ENCODE results near the gene NUP42. TPM values are rescaled to one million over a fixed set of nuclear protein-coding genes. Genes with fewer than 3 reads are reported as not detected.

The NUP42 gene
- total RNA-seq, 1 experiment from 2014 or later: 36.5 TPM

DNA sequence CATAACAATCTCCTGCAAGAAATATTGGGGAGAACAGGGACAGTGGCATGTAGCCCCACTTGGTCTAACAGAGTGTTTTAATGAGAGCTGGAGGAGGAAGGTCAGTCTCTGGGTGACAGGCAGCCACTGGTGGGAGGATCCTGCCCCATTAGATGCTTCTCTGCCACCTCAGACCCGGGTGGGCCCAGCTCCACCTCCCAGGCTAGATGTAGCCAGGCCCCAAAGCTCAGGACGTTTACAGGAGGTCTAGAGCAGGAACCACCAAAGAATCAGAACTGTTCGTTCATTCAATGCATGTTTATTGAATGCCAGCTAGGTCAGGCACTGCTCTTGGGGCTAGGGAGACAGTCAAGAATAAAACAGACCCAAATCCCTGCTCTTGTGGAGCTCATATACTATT lies 36.3 kb downstream of the NUP42 start:
- H2AK5ac ChIP-seq (ENCODE audit: insufficient read length, low read length): no peak overlapping the region
- no peak overlapping the region for H3K27ac ChIP-seq (ENCODE audit: insufficient read length, low read depth, low read length)
- H3K79me1 ChIP-seq (ENCODE audit: insufficient read depth, low read depth, low read length, poor library complexity, severe bottlenecking): no peaks in the 10 kb centered on the region
- no peak overlapping the region for H2BK20ac ChIP-seq (ENCODE audit: low read depth, low read length, poor library complexity, severe bottlenecking)
- Mint-ChIP-seq H3K4me3 (no peak overlapping the region), H3K4me1 (peaks cover 12 to 17% of the 10 kb centered on the region in 2 experiments), H3K27me3 (ENCODE audit: low read depth) (no peaks in the 10 kb centered on the region), H3K36me3 (ENCODE audit: insufficient read depth in 1 of 3, low read depth in 3 of 3) (no peaks in the 10 kb centered on the region), H3K27ac (no peak overlapping the region), H3K9me3 (no peaks in the 10 kb centered on the region)
- no peak overlapping the region for H3K9ac ChIP-seq (ENCODE audit: extremely low read depth, insufficient read length, low read length)
- TF ChIP-seq, protein P1, sequence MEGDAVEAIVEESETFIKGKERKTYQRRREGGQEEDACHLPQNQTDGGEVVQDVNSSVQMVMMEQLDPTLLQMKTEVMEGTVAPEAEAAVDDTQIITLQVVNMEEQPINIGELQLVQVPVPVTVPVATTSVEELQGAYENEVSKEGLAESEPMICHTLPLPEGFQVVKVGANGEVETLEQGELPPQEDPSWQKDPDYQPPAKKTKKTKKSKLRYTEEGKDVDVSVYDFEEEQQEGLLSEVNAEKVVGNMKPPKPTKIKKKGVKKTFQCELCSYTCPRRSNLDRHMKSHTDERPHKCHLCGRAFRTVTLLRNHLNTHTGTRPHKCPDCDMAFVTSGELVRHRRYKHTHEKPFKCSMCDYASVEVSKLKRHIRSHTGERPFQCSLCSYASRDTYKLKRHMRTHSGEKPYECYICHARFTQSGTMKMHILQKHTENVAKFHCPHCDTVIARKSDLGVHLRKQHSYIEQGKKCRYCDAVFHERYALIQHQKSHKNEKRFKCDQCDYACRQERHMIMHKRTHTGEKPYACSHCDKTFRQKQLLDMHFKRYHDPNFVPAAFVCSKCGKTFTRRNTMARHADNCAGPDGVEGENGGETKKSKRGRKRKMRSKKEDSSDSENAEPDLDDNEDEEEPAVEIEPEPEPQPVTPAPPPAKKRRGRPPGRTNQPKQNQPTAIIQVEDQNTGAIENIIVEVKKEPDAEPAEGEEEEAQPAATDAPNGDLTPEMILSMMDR (conservative IDR thresholded peaks at IDR 0.05): no peak
- no peak overlapping the region for H3K4ac ChIP-seq (ENCODE audit: low read depth, low read length)
- no peak overlapping the region for H3K4me2 ChIP-seq (ENCODE audit: insufficient read depth, insufficient read length, low read length)
- H3K4me1 ChIP-seq (ENCODE audit: insufficient read depth, low read length): no peaks in the 10 kb centered on the region
- H3T11ph ChIP-seq (ENCODE audit: low read length): no peak overlapping the region
- no peak overlapping the region for H3K14ac ChIP-seq (ENCODE audit: insufficient read depth, low read length)
- H3K56ac ChIP-seq (ENCODE audit: insufficient read length, low read depth, low read length): no peak overlapping the region
- no peaks in the 10 kb centered on the region for H4K20me1 ChIP-seq (ENCODE audit: control insufficient read depth, insufficient read depth, insufficient read length)
- no peak overlapping the region for H2BK120ac ChIP-seq (ENCODE audit: low read depth, low read length, poor library complexity, severe bottlenecking)
- H4K91ac ChIP-seq (ENCODE audit: insufficient read length, low read depth, low read length): no peak overlapping the region
- DNase-seq: no peak
- H3K79me2 ChIP-seq (ENCODE audit: insufficient read depth, low read length): no peaks in the 10 kb centered on the region
- no peaks in the 10 kb centered on the region for H3K23me2 ChIP-seq (ENCODE audit: insufficient read length, low read depth, low read length, poor library complexity, severe bottlenecking)
- H3K9me3 ChIP-seq (ENCODE audit: control insufficient read depth, low read depth, low read length): no peaks in the 10 kb centered on the region
- no peak overlapping the region for H4K5ac ChIP-seq (ENCODE audit: insufficient read length, low read depth, low read length)
- H3K23ac ChIP-seq (ENCODE audit: insufficient read length, low read depth, low read length): no peak overlapping the region
- no peak overlapping the region for H2AFZ ChIP-seq (ENCODE audit: low read length)
- WGBS (ENCODE audit: extremely low coverage, insufficient read length, low lambda C conversion rate): no CpG with 5 or more reads among the region's 3 CpGs
- H2BK12ac ChIP-seq (ENCODE audit: insufficient read length, low read depth, low read length): no peak overlapping the region
- H3K18ac ChIP-seq (ENCODE audit: insufficient read length, low read depth, low read length): no peak overlapping the region
- H3K27me3 ChIP-seq (ENCODE audit: insufficient read depth, low read length): no peaks in the 10 kb centered on the region
- no peak overlapping the region for H2BK5ac ChIP-seq (ENCODE audit: insufficient read length, low read length)
- H4K8ac ChIP-seq (replicated peaks; ENCODE audit: insufficient read length, low read depth, low read length): no peak overlapping the region
- no peak overlapping the region for H2BK15ac ChIP-seq (ENCODE audit: low read depth, low read length)
